Astrocyte (in vitro differentiated cells and primary cell): ENCODE measurements around the gene GMPR2.

Source experiments
- CTCF ChIP-seq: IDR thresholded peaks from 2 replicates; pipeline ENCODE4 v1.5.1; 2011; ENCODE audit warnings: low read depth, mild to moderate bottlenecking, inconsistent platforms, low read length, moderate library complexity; ENCODE audit not compliant: insufficient read depth
- EZH2 ChIP-seq: IDR thresholded peaks from 2 replicates; pipeline ENCODE4 v1.6.1; 2012; ENCODE audit warnings: mild to moderate bottlenecking, low read length, inconsistent platforms; ENCODE audit not compliant: insufficient read depth

GRCh38 chr14:24253936-24254335 is 21.2 kb downstream of the GMPR2 start:
- no peak for TF ChIP-seq CTCF
- no peak for TF ChIP-seq EZH2
